Muscle of arm (tissue), 12 donors: ENCODE results near the gene LYSMD4. TPM values are rescaled to one million over a fixed set of nuclear protein-coding genes. Genes with fewer than 3 reads are reported as not detected.

Source experiments
- DNase-seq: peaks from one replicate; pipeline ENCODE4 v3.0.0-alpha.2; 2013
- polyA plus RNA-seq, 12 donors: library from polyadenylated mRNA; unstranded; fragments of 120-200 nt; gene quantifications; one replicate each; pipeline ENCODE4 v1.2.1, GENCODE V29; 2013; ENCODE audit not compliant: insufficient read length in 12 of 12

Gene LYSMD4
- polyA plus RNA-seq, 12 donors = 6.9 to 19.8 (median 9.0) TPM; not detected in 1

GRCh38 chr15:99708563-99708962 is 24.7 kb downstream of the LYSMD4 start:
- peak; percentile 41 for DNase-seq

GRCh38 chr15:99707473-99708270 is 25.6 kb downstream of the LYSMD4 start:
- DNase-seq = peak; percentile 79

- DNase-seq = no peak
Measured at GRCh38 chr15:99706557-99707303, 26.5 kb downstream of the LYSMD4 start.

- peak; percentile 88 for DNase-seq
Measured at GRCh38 chr15:99704444-99704838, 28.8 kb downstream of the LYSMD4 start.

- DNase-seq = peak; percentile 76
Measured at GRCh38 chr15:99703603-99704443, 29.4 kb downstream of the LYSMD4 start.

- DNase-seq = no peak
Measured at GRCh38 chr15:99702895-99703602, 30.2 kb downstream of the LYSMD4 start.

GRCh38 chr15:99696096-99696495 is 37.1 kb downstream of the LYSMD4 start:
- no peak for DNase-seq

GRCh38 chr15:99692825-99693224 is 40.4 kb downstream of the LYSMD4 start:
- no peak for DNase-seq

GRCh38 chr15:99686290-99686689 is 46.9 kb downstream of the LYSMD4 start:
- DNase-seq = no peak

- DNase-seq = no peak
Measured at GRCh38 chr15:99683000-99683670, 50.1 kb downstream of the LYSMD4 start.

- DNase-seq = peak; percentile 42
Measured at GRCh38 chr15:99682455-99682854, 50.8 kb downstream of the LYSMD4 start.

GRCh38 chr15:99681990-99682389 is 51.2 kb downstream of the LYSMD4 start:
- DNase-seq = no peak

- no peak for DNase-seq
Measured at GRCh38 chr15:99680276-99680675, 53.0 kb downstream of the LYSMD4 start.

- DNase-seq = no peak
Measured at GRCh38 chr15:99677540-99678134, 55.6 kb downstream of the LYSMD4 start.

Other genes starting within 250 kb of the LYSMD4 start
- gene MEF2A, start 167.5 kb downstream of the LYSMD4 start, polyA plus RNA-seq = 10 to 100 TPM in 11 of 12 donors, not detected in 1; 44.0 to 96.2 (median 64.2) TPM